A673 (cell line): ENCODE data around the gene PLEKHM1.
"Not testable (repeated sequence)": the region's sequence is repeated elsewhere in the genome, so short reads cannot be mapped to it uniquely, and the experiment has no call there.

Experiments used
- EZH2 ChIP-seq: fragments of 200-600 bp; sonication (generic); IDR thresholded peaks from 2 replicates; pipeline ENCODE4 v1.6.1; 2017; ENCODE audit warnings: borderline replicate concordance, low read depth, mild to moderate bottlenecking, mixed read lengths, antibody characterized with exemption, low read length; ENCODE audit not compliant: poor library complexity, severe bottlenecking
- TF ChIP-seq, protein P1 (sequence below): fragments of 300-800, 200-600 bp; sonication (generic); conservative IDR thresholded peaks from 2 replicates; pipeline ENCODE4 v1.5.1; 2017; ENCODE audit warnings: low read depth, mild to moderate bottlenecking, antibody characterized with exemption, low read length, moderate library complexity, mixed read lengths

DNA sequence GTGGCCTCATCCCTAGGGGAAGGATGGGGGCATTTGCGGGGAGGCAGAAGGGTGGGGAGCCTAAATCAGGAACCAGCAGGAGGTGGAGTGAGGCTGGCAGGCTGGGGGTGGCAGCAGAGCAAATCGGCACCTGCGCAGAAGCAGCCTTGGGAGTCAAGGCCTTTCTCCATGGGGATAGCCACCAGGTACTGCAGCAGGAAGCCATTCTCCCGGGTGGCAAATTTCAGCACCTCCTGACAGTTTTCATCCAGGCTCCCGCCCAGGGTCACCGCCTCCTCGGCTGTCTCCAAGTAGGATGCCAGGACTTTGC is 37.3 kb downstream of the PLEKHM1 start:
- TF ChIP-seq, protein P1, sequence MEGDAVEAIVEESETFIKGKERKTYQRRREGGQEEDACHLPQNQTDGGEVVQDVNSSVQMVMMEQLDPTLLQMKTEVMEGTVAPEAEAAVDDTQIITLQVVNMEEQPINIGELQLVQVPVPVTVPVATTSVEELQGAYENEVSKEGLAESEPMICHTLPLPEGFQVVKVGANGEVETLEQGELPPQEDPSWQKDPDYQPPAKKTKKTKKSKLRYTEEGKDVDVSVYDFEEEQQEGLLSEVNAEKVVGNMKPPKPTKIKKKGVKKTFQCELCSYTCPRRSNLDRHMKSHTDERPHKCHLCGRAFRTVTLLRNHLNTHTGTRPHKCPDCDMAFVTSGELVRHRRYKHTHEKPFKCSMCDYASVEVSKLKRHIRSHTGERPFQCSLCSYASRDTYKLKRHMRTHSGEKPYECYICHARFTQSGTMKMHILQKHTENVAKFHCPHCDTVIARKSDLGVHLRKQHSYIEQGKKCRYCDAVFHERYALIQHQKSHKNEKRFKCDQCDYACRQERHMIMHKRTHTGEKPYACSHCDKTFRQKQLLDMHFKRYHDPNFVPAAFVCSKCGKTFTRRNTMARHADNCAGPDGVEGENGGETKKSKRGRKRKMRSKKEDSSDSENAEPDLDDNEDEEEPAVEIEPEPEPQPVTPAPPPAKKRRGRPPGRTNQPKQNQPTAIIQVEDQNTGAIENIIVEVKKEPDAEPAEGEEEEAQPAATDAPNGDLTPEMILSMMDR, result not testable (repeated sequence)
- TF ChIP-seq EZH2, result not testable (repeated sequence)
